Smooth muscle cell (in vitro differentiated cells): ENCODE data around the gene TRIML1. TPM values are rescaled to one million over a fixed set of nuclear protein-coding genes. Genes with fewer than 3 reads are reported as not detected.
A peak's percentile ranks its signal among the peaks of the same experiment; 100 is the strongest.

Source experiments
- DNase-seq: peaks from one replicate; lab custom pipeline; 2025; ENCODE audit not compliant: unreplicated experiment; lab: John Stamatoyannopoulos, UW
- H2AFZ ChIP-seq: fragments of 200-600 bp; sonication (generic); 2 replicates; pipeline ENCODE4 v1.6.0; 2016; ENCODE audit warnings: antibody characterized with exemption, low read depth, mild to moderate bottlenecking
- H3F3A ChIP-seq: fragments of 200-600 bp; sonication (generic); 2 replicates; pipeline ENCODE4 v1.6.0; 2017; ENCODE audit warnings: antibody characterized with exemption, low read depth
- H3K27ac ChIP-seq: fragments of 200-600 bp; sonication (generic); 2 replicates; pipeline ENCODE4 v1.5.1; 2016; ENCODE audit warnings: low read depth, mild to moderate bottlenecking
- H3K27me3 ChIP-seq: fragments of 200-600 bp; sonication (generic); 2 replicates; pipeline ENCODE4 v1.6.1; 2016; ENCODE audit warnings: low read depth, mild to moderate bottlenecking
- H3K36me3 ChIP-seq: fragments of 200-600 bp; sonication (generic); 2 replicates; pipeline ENCODE4 v1.5.1; 2016; ENCODE audit warnings: low read depth
- H3K4me1 ChIP-seq: fragments of 200-600 bp; sonication (generic); 2 replicates; pipeline ENCODE4 v1.5.1; 2016; ENCODE audit warnings: low read depth
- H3K4me2 ChIP-seq: fragments of 200-600 bp; sonication (generic); 2 replicates; pipeline ENCODE4 v1.6.0; 2016; ENCODE audit warnings: mild to moderate bottlenecking
- H3K4me3 ChIP-seq: fragments of 200-600 bp; sonication (generic); 2 replicates; pipeline ENCODE4 v1.5.1; 2016; ENCODE audit warnings: mild to moderate bottlenecking
- H3K79me2 ChIP-seq: fragments of 200-600 bp; sonication (generic); 2 replicates; pipeline ENCODE4 v1.6.0; 2016; ENCODE audit warnings: low read depth, mild to moderate bottlenecking
- H3K9ac ChIP-seq: fragments of 200-600 bp; sonication (generic); 2 replicates; pipeline ENCODE4 v1.6.0; 2016; ENCODE audit warnings: low read depth
- H3K9me3 ChIP-seq: fragments of 200-600 bp; sonication (generic); replicated peaks from 2 replicates; pipeline ENCODE4 v1.5.1; 2016; ENCODE audit warnings: low read depth
- H4K20me1 ChIP-seq: fragments of 200-600 bp; sonication (generic); 2 replicates; pipeline ENCODE4 v1.6.0; 2016; ENCODE audit warnings: low read depth
- CTCF ChIP-seq: fragments of 200-600 bp; sonication (generic); IDR thresholded peaks from 2 replicates; pipeline ENCODE4 v1.5.1; 2017; ENCODE audit warnings: borderline replicate concordance, mild to moderate bottlenecking, antibody characterized with exemption; ENCODE audit not compliant: insufficient read depth, poor library complexity, severe bottlenecking
- WGBS: methylation state at CpG from one replicate; pipeline ENCODE4 v1.1.7; 2016; ENCODE audit warnings: low lambda C conversion rate; 5-methylcytosine and 5-hydroxymethylcytosine counted together
- polyA plus RNA-seq: library from polyadenylated mRNA; unstranded; fragments of >200 nt; fragmentation: Nextera tagmentation; extraction: Ambion mirVana; gene quantifications from 2 replicates; pipeline ENCODE4 v1.2.1, GENCODE V29; 2016
- total RNA-seq: library from RNA; depleted of rRNA; stranded (reverse); fragments of >200 nt; gene quantifications from 2 replicates; pipeline ENCODE4 v1.2.3, GENCODE V29; 2014

Gene TRIML1
- total RNA-seq (not detected in 2 replicates), polyA plus RNA-seq (not detected in 2 replicates)

GRCh38 chr4:188139141-188139540 is at the start of gene TRIML1:
Gene TRIML1, plus strand, starts transcription at chr4:188139441. Its CDS starts 118 bp downstream, at chr4:188139559.
- no peaks in the 10 kb centered on the region for H3F3A ChIP-seq
- H3K36me3 ChIP-seq = no peaks in the 10 kb centered on the region
- no peak within 1 kb of the TSS for H3K9ac ChIP-seq
- H3K4me1 ChIP-seq = no peaks in the 10 kb centered on the region
- TF ChIP-seq CTCF = no peak
- H3K27me3 ChIP-seq = no peaks in the 10 kb centered on the region
- no peak for DNase-seq
- H2AFZ ChIP-seq = no peak within 1 kb of the TSS
- H4K20me1 ChIP-seq = no peaks in the 10 kb centered on the region
- no peak within 1 kb of the TSS for H3K27ac ChIP-seq
- H3K4me3 ChIP-seq = no peak within 1 kb of the TSS
- H3K9me3 ChIP-seq = no peaks in the 10 kb centered on the region
- no peaks in the 10 kb centered on the region for H3K79me2 ChIP-seq
- WGBS = 96% methylated on average over 3 of the region's 3 CpGs
- H3K4me2 ChIP-seq = no peak within 1 kb of the TSS

- no peak for TF ChIP-seq CTCF
Measured at GRCh38 chr4:188092824-188093223, 46.4 kb upstream of the TRIML1 start.

GRCh38 chr4:188106454-188106853 is 32.8 kb upstream of the TRIML1 start:
- Histone ChIP-seq H3K27me3 (no peaks in the 10 kb centered on the region), H3K9ac (no peak overlapping the region), H3K79me2 (no peaks in the 10 kb centered on the region), H3K36me3 (no peaks in the 10 kb centered on the region), H2AFZ (no peak overlapping the region), H3K4me1 (peaks cover 17% of the 10 kb centered on the region), H3K9me3 (no peaks in the 10 kb centered on the region), H3K27ac (no peak overlapping the region), H3F3A (peaks cover 11% of the 10 kb centered on the region), H4K20me1 (no peaks in the 10 kb centered on the region), H3K4me2 (no peak overlapping the region), H3K4me3 (no peak overlapping the region)
- TF ChIP-seq CTCF = no peak
- DNase-seq = no peak
- WGBS = 98% methylated on average over 40 of the region's 40 CpGs

More at GRCh38 chr4:188092824-188093223, 46.4 kb upstream of the TRIML1 start:
- Histone ChIP-seq H3K27ac (no peak overlapping the region), H3K4me1 (no peaks in the 10 kb centered on the region), H3K79me2 (no peaks in the 10 kb centered on the region), H3K9me3 (no peaks in the 10 kb centered on the region), H3K4me3 (no peak overlapping the region), H2AFZ (peak overlapping the region; percentile 23), H3K4me2 (no peak overlapping the region), H3F3A (no peaks in the 10 kb centered on the region), H3K9ac (no peak overlapping the region), H3K36me3 (no peaks in the 10 kb centered on the region), H4K20me1 (no peaks in the 10 kb centered on the region), H3K27me3 (no peaks in the 10 kb centered on the region)
- 61% methylated on average over 3 of the region's 3 CpGs for WGBS
- no peak for DNase-seq
